Right lobe of liver (tissue), 4 donors: ENCODE results near the gene KDM4B.

ENCODE experiments used
- CTCF ChIP-seq, 4 donors: fragments of 200-600 bp in 3 of 4; fragments of 450-650 bp in 1 of 4; IDR thresholded peaks; one replicate each; pipeline versions ENCODE4 v1.5.1 to v1.8.0; 2016 to 2022; ENCODE audit warnings: antibody characterized with exemption in 4 of 4, mild to moderate bottlenecking in 2 of 4
- POLR2A ChIP-seq: fragments of 450-650 bp; IDR thresholded peaks from one replicate; pipeline ENCODE4 v1.6.1; 2017; ENCODE audit warnings: antibody characterized with exemption, mild to moderate bottlenecking
- donor health status: DM: no; HTN: no; CAD: no.
- donor health status: DM: no; HTN: no; CAD: no.
- donor health status: DM: no; HTN: yes; CAD: no.

GRCh38 chr19:5136073-5136855 lies 167.4 kb downstream of the KDM4B start:
- TF ChIP-seq CTCF (IDR thresholded peaks at IDR 0.05), result no peak
- no peak for TF ChIP-seq POLR2A
